Measurements from ENCODE around the gene IGF2BP2.

The IGF2BP2 gene

GRCh38 chr3:185733980-185734724, 90.7 kb downstream of the IGF2BP2 start:
- no peaks in the 10 kb centered on the region for H3K27me3 ChIP-seq (replicated peaks)
- TF ChIP-seq CTCF (IDR thresholded peaks at IDR 0.05; ENCODE audit: low read depth, low read length, missing control alignments): peak; percentile 73
- H3K36me3 ChIP-seq (replicated peaks): no peaks in the 10 kb centered on the region
- H3K4me3 ChIP-seq (ENCODE audit: low read depth, low read length): no peak overlapping the region
- peak; percentile 83 for DNase-seq
- peak overlapping the region; percentile 90 for H3K27ac ChIP-seq
- in situ Hi-C loops (cut with HindIII; ENCODE audit: low pct_ligation_motif_present, low sequenced_read_pairs): no loop called here

- in situ Hi-C loops (cut with HindIII; ENCODE audit: low pct_ligation_motif_present, low sequenced_read_pairs): no loop called here
Measured at GRCh38 chr3:185732782-185733181, 92.1 kb downstream of the IGF2BP2 start.

GRCh38 chr3:185730550-185730949, 94.3 kb downstream of the IGF2BP2 start:
- DNase-seq: no peak
- in situ Hi-C loops (cut with HindIII; ENCODE audit: low pct_ligation_motif_present, low sequenced_read_pairs): no loop called here
- H3K27ac ChIP-seq: peak overlapping the region; percentile 90
- no peaks in the 10 kb centered on the region for H3K36me3 ChIP-seq (replicated peaks)
- no peaks in the 10 kb centered on the region for H3K27me3 ChIP-seq (replicated peaks)
- no peak for TF ChIP-seq CTCF (IDR thresholded peaks at IDR 0.05; ENCODE audit: low read depth, low read length, missing control alignments)
- no peak overlapping the region for H3K4me3 ChIP-seq (ENCODE audit: low read depth, low read length)

More at GRCh38 chr3:185732782-185733181, 92.1 kb downstream of the IGF2BP2 start:
- no peaks in the 10 kb centered on the region for H3K27me3 ChIP-seq (replicated peaks)
- peak; percentile 97 for DNase-seq
- H3K4me3 ChIP-seq (ENCODE audit: low read depth, low read length): no peak overlapping the region
- H3K36me3 ChIP-seq (replicated peaks): no peaks in the 10 kb centered on the region
- TF ChIP-seq CTCF (IDR thresholded peaks at IDR 0.05; ENCODE audit: low read depth, low read length, missing control alignments): no peak
- H3K27ac ChIP-seq: peak overlapping the region; percentile 90

- no peak for TF ChIP-seq CTCF (IDR thresholded peaks at IDR 0.05; ENCODE audit: low read depth, low read length, missing control alignments)
- in situ Hi-C loops (cut with HindIII; ENCODE audit: low pct_ligation_motif_present, low sequenced_read_pairs): no loop called here
- peak overlapping the region; percentile 93 for H3K27ac ChIP-seq
- H3K4me3 ChIP-seq (ENCODE audit: low read depth, low read length): no peak overlapping the region
- no peaks in the 10 kb centered on the region for H3K36me3 ChIP-seq (replicated peaks)
- DNase-seq: peak; percentile 52
- H3K27me3 ChIP-seq (replicated peaks): no peaks in the 10 kb centered on the region
Measured at GRCh38 chr3:185729337-185730055, 95.3 kb downstream of the IGF2BP2 start.

- H3K4me3 ChIP-seq (ENCODE audit: low read depth, low read length): peak overlapping the region; percentile 13
- no peak for TF ChIP-seq CTCF (IDR thresholded peaks at IDR 0.05; ENCODE audit: low read depth, low read length, missing control alignments)
- DNase-seq: peak; percentile 40
- H3K36me3 ChIP-seq (replicated peaks): no peaks in the 10 kb centered on the region
- peak overlapping the region; percentile 93 for H3K27ac ChIP-seq
- no peaks in the 10 kb centered on the region for H3K27me3 ChIP-seq (replicated peaks)
- in situ Hi-C loops (cut with HindIII; ENCODE audit: low pct_ligation_motif_present, low sequenced_read_pairs): no loop called here
Measured at GRCh38 chr3:185728630-185729336, 96.1 kb downstream of the IGF2BP2 start.

All from brain microvascular endothelial cell (primary cell).